HG02759 (cell line): ENCODE measurements around the gene PCNT.

Experiments used
- ATAC-seq: cut with Tn5 transposase; IDR thresholded peaks from one replicate; pipeline ENCODE4 v1.9.1; 2021; ENCODE audit warnings: mild to moderate bottlenecking, moderate library complexity; ENCODE audit not compliant: unreplicated experiment

The PCNT gene

GRCh38 chr21:46323710-46324389, at the start of gene PCNT, which contains the start of gene C21orf58:
PCNT (plus strand) TSS chr21:46324156; CDS start chr21:46324229, 73 bp downstream.
C21orf58 (minus strand) TSS chr21:46323870; CDS start chr21:46322738, 1,132 bp downstream.
- peak; percentile 80 for ATAC-seq

- ATAC-seq: no peak
These were observed 49.1 kb upstream of the PCNT start for GRCh38 chr21:46274797-46275390.

- ATAC-seq: no peak
These were observed 39.8 kb upstream of the PCNT start for GRCh38 chr21:46284077-46284644.

- no peak for ATAC-seq
These were observed 39.2 kb upstream of the PCNT start for GRCh38 chr21:46284733-46285132.

- no peak for ATAC-seq
These were observed 38.7 kb upstream of the PCNT start, which contains the start of gene MCM3AP for GRCh38 chr21:46285206-46285661. MCM3AP (minus strand) TSS chr21:46285611; CDS start chr21:46285286, 325 bp downstream.

- peak; percentile 94 for ATAC-seq
These were observed 38.0 kb upstream of the PCNT start, which contains the start of gene YBEY for GRCh38 chr21:46285761-46286647. YBEY (plus strand) TSS chr21:46286342; CDS start chr21:46286914, 572 bp downstream.

GRCh38 chr21:46286648-46287002, 37.3 kb upstream of the PCNT start:
- ATAC-seq: no peak

GRCh38 chr21:46287541-46287940, 36.4 kb upstream of the PCNT start:
- ATAC-seq: no peak

- ATAC-seq: no peak
These were observed 34.2 kb upstream of the PCNT start for GRCh38 chr21:46289655-46290179.

- ATAC-seq: no peak
These were observed 32.4 kb upstream of the PCNT start for GRCh38 chr21:46291561-46291960.

- ATAC-seq: no peak
These were observed 29.2 kb upstream of the PCNT start for GRCh38 chr21:46294647-46295176.

GRCh38 chr21:46295177-46295770, 28.7 kb upstream of the PCNT start:
- ATAC-seq: no peak

GRCh38 chr21:46295996-46296752, 27.8 kb upstream of the PCNT start:
- peak; percentile 82 for ATAC-seq

- no peak for ATAC-seq
These were observed 26.4 kb upstream of the PCNT start for GRCh38 chr21:46297338-46298271.

GRCh38 chr21:46299167-46299566, 24.8 kb upstream of the PCNT start:
- ATAC-seq: no peak

GRCh38 chr21:46301759-46302158, 22.2 kb upstream of the PCNT start:
- no peak for ATAC-seq

GRCh38 chr21:46304437-46304836, 19.5 kb upstream of the PCNT start:
- ATAC-seq: no peak

- no peak for ATAC-seq
These were observed 19.0 kb upstream of the PCNT start for GRCh38 chr21:46304955-46305354.
